Retinal pigment epithelial cell (primary cell): ENCODE data around the gene DENND4C.
"Not testable (repeated sequence)": the region's sequence is repeated elsewhere in the genome, so short reads cannot be mapped to it uniquely, and the experiment has no call there.

ENCODE experiments used
- DNase-seq: peaks from one replicate; pipeline ENCODE4 v3.0.0-alpha.2; 2010; ENCODE audit warnings: low read depth
- H3K4me3 ChIP-seq: 2 replicates; pipeline ENCODE4 v1.5.1; 2011; ENCODE audit warnings: mild to moderate bottlenecking, low read length, control low read depth, moderate library complexity
- CTCF ChIP-seq: conservative IDR thresholded peaks from 2 replicates; pipeline ENCODE4 v1.5.1; 2011; ENCODE audit warnings: low read depth, low read length, control low read depth, inconsistent platforms

Gene DENND4C

GRCh38 chr9:19252174-19252884, 21.8 kb downstream of the DENND4C start:
- TF ChIP-seq CTCF: no peak
- no peak for DNase-seq
- no peak overlapping the region for H3K4me3 ChIP-seq

DNA sequence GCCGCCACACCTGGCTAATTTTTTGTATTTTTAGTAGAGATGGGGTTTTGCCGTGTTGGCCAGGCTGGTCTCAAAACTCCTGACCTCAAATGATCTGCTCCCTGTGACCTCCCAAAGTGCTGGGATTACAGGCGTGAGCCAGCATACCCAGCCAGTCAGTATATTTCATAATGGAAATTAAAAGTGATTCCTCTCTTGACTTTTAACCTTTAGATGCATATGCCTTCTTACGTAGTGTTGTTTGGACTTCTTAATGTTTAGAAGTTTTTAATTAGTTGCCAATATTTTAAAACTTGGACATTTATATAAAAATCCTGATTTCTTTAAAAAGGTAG, 22.4 kb downstream of the DENND4C start:
- no peak for DNase-seq
- no peak overlapping the region for H3K4me3 ChIP-seq
- TF ChIP-seq CTCF: no peak

- no peak for DNase-seq
- TF ChIP-seq CTCF: no peak
- H3K4me3 ChIP-seq: no peak overlapping the region
These were observed 24.6 kb downstream of the DENND4C start for GRCh38 chr9:19255112-19255511.

DNA sequence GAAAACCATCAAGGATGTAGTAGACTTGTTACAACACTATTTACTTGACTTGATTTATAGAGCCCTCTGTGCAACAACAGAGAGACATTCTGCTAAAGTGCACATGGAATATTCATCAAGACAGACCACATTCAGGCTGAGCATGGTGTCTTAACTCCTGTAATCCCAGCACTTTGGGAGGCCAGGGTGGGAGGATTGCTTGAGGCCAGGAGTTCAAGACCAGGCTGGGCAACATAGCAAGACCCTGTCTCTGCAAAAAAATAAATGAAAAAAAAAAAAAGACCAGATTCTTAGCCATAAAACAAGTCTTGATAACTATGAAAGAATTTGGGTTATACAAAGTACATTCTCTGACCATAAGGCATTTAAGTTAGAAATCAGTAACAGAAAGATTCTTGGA, 25.3 kb downstream of the DENND4C start:
- no peak for TF ChIP-seq CTCF
- no peak overlapping the region for H3K4me3 ChIP-seq
- no peak for DNase-seq

- not testable (repeated sequence) for DNase-seq
These were observed 29.3 kb downstream of the DENND4C start for GRCh38 chr9:19259665-19260255.

GRCh38 chr9:19265602-19266001, 35.1 kb downstream of the DENND4C start:
- not testable (repeated sequence) for DNase-seq, H3K4me3 ChIP-seq

More at GRCh38 chr9:19259665-19260255, 29.3 kb downstream of the DENND4C start:
- H3K4me3 ChIP-seq: not testable (repeated sequence)

DNA sequence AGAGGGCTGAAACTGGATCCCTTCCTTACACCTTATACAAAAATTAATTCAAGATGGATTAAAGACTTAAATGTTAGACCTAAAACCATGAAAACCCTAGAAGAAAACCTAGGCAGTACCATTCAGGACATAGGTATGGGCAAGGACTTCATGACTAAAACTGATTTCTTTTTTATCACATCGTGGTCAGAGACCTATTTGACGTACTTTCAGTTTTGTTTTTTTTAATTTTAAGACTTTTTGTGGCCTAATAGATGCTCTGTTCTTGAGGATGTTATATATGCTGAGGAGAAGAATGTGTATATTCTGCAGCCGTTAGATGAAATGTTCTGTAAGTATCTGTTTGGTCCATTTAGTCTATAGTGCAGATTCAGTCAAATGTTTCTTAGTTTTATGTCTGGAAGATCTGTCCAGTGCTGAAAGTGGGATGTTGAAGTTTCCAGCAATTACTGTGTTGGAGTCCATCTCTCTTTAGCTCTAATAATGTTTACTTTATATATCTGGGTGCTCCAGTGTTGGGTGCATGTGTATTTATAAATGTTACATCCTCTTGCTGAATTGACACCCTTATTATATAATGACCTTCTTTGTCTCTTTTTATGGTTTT, 36.4 kb downstream of the DENND4C start:
- not testable (repeated sequence) for H3K4me3 ChIP-seq, DNase-seq

GRCh38 chr9:19269582-19269981, 39.1 kb downstream of the DENND4C start:
- DNase-seq: no peak
- H3K4me3 ChIP-seq: no peak overlapping the region

More at GRCh38 chr9:19269582-19269981, 39.1 kb downstream of the DENND4C start:
- TF ChIP-seq CTCF: no peak
